Measurements from ENCODE around the gene TMEM259. TPM values are rescaled to one million over a fixed set of nuclear protein-coding genes. Genes with fewer than 3 reads are reported as not detected.

The TMEM259 gene
- total RNA-seq, 2 donors from 2014 or later: 110 to 144 TPM

DNA sequence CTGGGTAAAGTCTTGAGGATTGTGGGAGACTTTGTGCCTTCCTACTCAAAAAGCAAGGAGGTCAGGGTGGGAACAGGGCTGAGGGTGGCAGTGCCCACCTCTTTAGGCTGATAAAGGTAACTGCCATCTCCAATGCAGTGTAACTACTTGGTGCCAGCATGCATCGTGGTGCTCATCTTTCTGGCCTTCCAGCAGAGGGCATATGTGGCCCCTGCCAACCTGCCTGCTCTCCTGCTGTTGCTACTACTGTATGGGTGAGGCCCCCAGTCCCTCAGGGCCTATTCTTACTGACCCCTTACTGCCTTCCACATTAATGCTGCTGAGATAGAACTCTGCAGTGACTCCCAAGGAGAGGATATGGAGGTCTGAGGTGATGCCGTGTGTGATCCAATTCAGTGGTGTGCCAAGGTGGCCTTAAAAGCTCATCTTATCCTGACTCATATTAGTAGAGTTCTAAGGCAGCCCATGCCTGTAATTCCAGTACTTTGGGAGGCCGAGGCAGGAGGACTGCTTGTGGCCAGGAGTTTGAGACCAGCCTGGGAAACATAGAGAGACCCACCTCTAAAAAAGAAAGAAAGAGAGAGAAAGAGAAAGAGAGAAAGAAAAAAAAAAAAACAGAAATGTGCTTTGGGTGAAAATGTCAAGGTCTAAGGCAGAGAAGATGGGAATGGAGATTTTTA is 36.4 kb upstream of the TMEM259 start:
- DNase-seq: peak; percentile 9
- intact Hi-C loops (cut with DNase I): no loop called here
- peak in 1 of 2 donors; percentile 27 for ATAC-seq

DNA sequence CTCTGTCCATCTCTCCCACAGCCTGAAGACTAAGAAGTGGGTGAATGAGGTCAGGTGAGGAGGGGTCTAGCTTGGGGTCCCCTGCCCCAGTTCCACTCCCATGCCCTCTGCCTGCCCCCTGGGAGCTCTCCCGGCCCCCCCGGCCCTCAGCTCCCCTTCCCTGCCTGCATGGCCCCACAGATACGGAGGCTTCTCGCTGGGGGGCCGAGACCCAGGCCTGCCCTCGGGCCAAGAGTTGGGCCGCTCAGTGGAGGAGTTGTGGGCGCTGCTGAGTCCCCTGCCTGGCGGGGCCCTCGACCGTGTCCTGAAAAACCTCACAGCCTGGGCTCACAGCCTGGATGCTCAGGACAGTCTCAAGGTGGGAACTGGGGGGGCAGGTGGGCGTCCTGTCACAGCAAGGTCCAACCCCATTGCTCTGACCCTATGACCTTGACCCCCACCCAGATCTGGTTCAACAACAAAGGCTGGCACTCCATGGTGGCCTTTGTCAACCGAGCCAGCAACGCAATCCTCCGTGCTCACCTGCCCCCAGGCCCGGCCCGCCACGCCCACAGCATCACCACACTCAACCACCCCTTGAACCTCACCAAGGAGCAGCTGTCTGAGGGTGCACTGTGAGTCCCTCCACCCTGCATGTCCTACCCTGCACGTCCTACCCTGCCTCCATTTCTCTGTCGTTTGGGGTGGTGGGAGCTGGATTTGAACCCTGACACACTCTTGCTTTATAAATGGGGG is 35.1 kb upstream of the TMEM259 start:
- intact Hi-C loops (cut with DNase I): no loop called here
- no peak for DNase-seq
- ATAC-seq: no peak

DNA sequence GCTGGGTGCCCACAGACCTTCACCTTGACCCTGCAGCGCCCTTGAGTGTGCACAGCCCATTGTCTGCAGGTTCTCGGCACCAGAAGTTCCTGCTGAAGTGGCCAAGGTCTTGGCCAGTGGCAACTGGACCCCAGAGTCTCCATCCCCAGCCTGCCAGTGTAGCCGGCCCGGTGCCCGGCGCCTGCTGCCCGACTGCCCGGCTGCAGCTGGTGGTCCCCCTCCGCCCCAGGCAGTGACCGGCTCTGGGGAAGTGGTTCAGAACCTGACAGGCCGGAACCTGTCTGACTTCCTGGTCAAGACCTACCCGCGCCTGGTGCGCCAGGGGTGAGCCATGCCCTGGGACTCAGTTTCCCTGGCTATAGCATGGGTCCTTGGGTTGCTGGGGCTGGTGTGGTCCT is 34.1 kb upstream of the TMEM259 start:
- DNase-seq (no peak), ATAC-seq (no peak)
- intact Hi-C loops (cut with DNase I): no loop called here

DNA sequence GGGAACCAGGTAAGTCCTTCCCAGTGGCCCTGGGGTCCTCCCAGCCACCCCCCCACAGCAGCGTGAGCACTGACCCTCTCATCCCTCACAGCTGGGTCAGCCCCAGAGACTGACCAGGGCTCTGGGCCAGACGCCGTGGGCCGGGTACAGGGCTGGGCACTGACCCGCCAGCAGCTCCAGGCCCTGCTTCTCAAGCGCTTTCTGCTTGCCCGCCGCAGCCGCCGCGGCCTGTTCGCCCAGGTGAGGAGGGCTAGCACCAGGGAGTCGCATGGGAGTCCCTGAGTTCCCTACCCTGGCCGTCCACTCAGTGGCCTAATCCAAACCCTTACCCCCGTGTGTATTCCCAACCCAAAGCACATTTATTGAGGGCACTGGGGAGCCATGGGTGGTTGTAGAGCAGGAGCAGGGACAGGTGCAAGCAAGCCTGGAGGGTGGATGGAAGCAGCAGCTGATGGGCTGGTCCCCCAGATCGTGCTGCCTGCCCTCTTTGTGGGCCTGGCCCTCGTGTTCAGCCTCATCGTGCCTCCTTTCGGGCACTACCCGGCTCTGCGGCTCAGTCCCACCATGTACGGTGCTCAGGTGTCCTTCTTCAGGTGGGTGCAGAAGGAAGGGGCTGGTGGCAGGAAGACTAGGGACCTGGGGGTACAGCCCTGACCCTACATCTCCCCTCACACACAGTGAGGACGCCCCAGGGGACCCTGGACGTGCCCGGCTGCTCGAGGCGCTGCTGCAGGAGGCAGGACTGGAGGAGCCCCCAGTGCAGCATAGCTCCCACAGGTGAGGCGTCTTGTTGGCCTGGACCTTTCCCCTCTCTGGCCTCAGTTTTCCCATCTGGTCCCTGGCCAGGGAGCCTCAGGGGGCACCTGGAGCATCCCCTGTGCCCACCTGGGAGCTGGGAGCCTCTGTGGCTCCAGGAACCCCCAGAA is 33.4 kb upstream of the TMEM259 start:
- DNase-seq: no peak
- peak in 1 of 2 donors; percentile 7 for ATAC-seq

DNA sequence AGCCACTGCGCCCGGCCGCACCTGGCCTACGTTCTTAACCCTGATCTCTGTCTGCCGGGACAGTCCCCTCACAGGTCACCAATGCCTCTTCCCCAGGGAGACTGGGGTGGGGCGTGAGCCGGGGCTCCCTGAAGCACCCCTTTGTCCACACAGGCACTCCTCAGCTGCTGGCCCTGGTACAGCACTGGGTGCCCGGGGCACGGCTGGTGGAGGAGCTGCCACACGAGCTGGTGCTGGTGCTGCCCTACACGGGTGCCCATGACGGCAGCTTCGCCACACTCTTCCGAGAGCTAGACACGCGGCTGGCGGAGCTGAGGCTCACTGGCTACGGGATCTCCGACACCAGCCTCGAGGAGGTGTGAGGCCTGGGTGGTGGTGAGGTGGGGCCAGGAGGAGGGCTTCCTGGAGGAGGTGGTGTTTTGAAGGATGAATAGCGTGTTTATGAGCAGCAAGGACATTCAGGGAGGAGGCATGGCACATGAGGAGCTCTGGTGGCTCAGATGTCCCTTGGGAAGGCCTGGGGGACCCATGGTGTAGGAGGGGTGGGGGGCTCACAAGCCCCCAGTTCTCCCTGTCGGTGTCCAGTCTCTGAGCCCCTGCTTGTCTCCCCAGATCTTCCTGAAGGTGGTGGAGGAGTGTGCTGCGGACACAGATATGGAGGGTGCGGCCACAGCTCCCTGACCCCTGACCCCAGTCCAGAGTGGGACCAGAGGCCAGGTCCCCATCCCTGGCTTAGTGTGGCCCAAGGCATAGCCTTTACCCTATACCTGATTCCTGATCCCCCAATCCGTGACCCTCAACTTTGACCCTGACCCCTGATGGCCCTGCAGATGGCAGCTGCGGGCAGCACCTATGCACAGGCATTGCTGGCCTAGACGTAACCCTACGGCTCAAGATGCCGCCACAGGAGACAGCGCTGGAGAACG is 32.5 kb upstream of the TMEM259 start:
- no peak for DNase-seq
- no peak for ATAC-seq
- intact Hi-C loops (cut with DNase I): no loop called here

More for the DNA sequence above, 33.4 kb upstream of the TMEM259 start:
- intact Hi-C loops (cut with DNase I): no loop called here

DNA sequence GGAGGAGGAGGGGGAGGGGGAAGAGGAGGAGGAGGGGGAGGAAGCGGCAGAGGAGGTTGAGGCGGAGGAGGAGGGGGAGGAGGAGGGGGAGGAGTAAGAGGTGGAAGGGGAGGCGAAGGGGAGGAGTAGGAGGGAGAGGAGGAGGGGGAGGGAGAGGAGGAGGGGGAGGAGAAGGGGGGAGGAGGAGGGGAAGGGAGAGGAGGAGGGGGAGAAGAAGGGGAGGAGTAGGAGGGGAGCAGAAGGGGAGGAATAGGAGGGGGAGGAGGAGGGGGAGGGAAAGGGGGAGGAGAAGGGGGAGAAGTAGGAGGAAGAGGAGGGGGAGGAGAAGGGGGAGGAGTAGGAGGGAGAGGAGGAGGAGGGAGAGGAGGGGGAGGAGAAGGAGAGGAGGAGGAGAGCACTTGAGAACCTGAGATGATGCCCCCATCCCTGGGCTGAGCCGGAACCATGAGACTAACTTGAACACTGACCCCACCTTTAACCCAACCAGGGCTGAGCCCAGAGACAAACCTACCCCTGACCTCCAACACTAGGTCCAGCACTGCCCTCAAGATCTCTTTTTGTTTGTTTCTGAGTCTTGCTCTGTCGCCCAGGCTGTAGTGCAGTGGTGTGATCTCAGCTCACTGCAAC is 31.5 kb upstream of the TMEM259 start:
- intact Hi-C loops (cut with DNase I): no loop called here
- DNase-seq: no peak
- no peak for ATAC-seq

DNA sequence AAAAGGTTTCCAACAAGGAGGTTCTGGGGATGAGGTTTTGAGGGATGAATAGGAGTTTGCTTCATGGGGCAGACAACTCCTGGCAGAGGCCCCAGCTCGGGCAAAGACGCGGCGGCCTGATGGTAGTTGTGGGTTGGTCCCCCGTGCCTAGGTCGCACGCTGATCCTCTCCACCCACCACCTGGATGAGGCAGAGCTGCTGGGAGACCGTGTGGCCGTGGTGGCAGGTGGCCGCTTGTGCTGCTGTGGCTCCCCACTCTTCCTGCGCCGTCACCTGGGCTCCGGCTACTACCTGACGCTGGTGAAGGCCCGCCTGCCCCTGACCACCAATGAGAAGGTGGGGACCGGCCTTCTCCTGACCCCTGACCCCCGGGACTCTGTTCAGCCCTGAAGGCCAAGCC is 30.9 kb upstream of the TMEM259 start:
- DNase-seq (no peak), ATAC-seq (no peak)
- intact Hi-C loops (cut with DNase I): no loop called here

DNA sequence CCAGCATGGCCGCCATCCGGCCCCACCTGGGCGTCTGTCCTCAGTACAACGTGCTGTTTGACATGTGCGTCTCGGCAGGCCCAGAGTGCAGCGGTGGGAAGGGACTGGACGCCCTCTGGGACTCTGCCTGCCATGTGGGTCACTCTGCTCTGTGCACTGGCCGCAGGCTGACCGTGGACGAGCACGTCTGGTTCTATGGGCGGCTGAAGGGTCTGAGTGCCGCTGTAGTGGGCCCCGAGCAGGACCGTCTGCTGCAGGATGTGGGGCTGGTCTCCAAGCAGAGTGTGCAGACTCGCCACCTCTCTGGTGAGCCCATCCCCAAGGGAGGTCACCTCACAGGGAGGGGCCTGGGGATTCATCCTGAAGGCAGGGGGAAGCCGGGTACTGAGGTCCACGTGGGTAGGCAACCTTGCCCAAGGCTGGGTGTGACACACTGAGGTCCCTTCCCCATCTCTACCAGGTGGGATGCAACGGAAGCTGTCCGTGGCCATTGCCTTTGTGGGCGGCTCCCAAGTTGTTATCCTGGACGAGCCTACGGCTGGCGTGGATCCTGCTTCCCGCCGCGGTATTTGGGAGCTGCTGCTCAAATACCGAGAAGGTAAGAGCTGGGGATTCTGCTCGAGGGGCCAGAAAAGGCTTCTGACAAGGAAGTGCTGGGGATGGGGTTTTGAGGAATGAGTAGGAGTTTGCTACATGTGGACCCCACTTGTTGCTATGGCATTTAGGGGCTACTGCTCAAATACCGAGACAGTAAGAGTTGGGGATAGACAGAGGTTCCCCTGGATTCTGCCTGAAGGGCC is 30.3 kb upstream of the TMEM259 start:
- DNase-seq (no peak), ATAC-seq (no peak)
- intact Hi-C loops (cut with DNase I): no loop called here

DNA sequence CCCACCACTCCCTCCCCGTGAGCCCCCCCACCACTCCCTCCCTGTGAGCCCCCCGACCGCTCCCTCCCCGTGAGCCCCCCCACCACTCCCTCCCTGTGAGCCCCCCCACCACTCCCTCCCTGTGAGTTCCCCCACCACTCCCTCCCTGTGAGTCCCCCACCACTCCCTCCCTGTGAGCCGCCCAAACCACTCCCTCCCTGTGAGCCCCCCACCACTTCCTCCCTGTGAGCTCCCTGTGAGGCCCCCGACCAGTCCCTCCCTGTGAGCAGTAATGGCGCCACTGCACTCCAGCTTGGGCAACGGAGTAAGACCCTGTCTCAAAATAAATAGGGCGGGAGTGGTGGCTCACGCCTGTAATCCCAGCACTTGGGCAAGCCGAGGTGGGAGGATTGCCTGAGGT is 28.9 kb upstream of the TMEM259 start:
- ATAC-seq: no peak
- DNase-seq: no peak
- intact Hi-C loops (cut with DNase I): no loop called here

DNA sequence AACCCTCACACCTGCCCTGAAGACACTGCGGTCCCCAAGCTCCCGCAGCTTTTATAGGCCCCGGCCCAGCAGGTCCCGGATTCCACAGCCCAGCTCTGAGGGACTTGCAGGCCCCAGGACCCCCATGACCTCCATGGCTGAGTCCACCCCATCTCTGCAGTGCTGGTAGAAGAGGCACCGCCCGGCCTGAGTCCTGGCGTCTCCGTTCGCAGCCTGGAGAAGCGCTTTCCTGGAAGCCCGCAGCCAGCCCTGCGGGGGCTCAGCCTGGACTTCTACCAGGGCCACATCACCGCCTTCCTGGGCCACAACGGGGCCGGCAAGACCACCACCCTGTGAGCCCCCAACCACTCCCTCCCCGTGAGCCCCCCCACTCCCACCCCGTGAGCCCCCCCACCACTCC is 28.2 kb upstream of the TMEM259 start:
- no peak for DNase-seq
- ATAC-seq: no peak
- intact Hi-C loops (cut with DNase I): no loop called here

DNA sequence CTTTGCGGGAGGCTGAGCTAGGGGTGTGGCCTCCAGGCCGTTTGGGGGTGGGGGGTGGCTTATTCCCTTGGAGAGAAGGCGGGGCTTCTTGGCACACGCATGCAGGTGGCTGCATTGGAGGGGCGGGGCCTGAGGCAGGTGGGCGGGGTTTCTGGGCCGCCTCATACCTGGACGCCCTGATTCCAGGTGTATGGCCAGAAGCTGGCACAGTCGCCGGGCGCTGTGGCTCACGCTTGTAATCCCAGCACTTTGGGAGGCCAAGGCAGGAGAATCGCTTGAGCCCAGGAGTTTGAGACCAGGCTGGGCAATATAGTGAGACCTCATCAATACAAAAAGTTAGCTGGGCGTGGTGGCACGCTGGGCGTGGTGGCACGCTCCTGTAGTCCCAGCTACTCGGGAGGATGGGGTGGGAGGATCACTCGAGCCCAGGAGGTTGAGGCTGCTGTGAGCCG is 26.8 kb upstream of the TMEM259 start:
- ATAC-seq (no peak), DNase-seq (no peak)
- intact Hi-C loops (cut with DNase I): no loop called here

DNA sequence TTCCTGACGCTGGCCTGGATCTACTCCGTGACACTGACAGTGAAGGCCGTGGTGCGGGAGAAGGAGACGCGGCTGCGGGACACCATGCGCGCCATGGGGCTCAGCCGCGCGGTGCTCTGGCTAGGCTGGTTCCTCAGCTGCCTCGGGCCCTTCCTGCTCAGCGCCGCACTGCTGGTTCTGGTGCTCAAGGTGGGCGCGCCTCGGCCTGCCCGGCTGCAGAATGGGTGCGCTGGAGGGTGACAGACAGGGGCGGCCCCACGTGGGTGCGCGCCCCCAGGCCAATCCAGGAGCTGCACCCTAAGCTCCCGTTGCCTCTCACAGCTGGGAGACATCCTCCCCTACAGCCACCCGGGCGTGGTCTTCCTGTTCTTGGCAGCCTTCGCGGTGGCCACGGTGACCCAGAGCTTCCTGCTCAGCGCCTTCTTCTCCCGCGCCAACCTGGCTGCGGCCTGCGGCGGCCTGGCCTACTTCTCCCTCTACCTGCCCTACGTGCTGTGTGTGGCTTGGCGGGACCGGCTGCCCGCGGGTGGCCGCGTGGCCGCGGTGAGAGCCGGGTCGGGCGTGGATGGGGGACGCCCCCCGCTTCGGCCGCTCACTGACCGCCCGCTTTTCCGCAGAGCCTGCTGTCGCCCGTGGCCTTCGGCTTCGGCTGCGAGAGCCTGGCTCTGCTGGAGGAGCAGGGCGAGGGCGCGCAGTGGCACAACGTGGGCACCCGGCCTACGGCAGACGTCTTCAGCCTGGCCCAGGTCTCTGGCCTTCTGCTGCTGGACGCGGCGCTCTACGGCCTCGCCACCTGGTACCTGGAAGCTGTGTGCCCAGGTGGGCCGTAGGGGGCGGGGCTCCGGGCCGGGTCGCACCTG is 26.1 kb upstream of the TMEM259 start:
- DNase-seq (peak; percentile 31), ATAC-seq (no peak)
- intact Hi-C loops (cut with DNase I): no loop called here

DNA sequence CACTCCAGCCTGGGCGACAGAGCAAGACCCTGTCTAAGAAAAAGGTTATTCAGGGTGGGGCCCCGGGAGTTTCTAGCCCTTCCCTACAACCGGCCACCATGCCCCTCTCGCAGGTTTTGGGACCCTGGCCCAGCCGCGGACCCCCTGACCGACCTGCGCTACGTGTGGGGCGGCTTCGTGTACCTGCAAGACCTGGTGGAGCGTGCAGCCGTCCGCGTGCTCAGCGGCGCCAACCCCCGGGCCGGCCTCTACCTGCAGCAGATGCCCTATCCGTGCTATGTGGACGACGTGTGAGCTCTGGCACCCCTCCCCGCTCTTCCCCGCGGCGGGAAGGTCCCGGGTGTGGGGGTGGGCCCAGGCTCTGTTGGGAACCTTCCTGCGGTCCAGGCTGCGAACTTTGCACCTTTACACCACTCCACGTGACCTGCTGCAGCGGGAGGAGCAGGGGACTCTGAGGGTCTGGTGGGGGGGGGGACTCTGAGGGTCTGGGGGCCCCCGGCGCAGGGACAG is 25.2 kb upstream of the TMEM259 start:
- no peak for ATAC-seq
- no peak for DNase-seq
- intact Hi-C loops (cut with DNase I): no loop called here

DNA sequence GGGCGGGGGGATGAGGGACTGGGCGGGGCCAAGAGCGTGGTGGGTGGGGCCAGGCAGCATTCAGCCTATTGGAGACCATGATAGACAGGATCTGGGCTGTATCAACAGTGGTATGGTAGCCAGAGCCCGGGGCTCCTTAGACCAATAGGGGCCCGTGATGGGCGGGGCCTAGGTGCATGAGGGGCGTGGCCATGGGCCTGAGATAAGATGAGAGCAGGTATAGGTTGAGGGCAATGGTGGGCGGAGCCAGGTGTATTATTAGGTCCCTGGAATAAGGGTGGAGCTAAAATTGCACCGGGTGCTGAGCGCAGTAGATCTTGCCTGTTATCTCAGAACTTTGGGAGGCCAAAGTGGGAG is 24.3 kb upstream of the TMEM259 start:
- peak; percentile 24 for DNase-seq
- intact Hi-C loops (cut with DNase I): no loop called here
- ATAC-seq: no peak

DNA sequence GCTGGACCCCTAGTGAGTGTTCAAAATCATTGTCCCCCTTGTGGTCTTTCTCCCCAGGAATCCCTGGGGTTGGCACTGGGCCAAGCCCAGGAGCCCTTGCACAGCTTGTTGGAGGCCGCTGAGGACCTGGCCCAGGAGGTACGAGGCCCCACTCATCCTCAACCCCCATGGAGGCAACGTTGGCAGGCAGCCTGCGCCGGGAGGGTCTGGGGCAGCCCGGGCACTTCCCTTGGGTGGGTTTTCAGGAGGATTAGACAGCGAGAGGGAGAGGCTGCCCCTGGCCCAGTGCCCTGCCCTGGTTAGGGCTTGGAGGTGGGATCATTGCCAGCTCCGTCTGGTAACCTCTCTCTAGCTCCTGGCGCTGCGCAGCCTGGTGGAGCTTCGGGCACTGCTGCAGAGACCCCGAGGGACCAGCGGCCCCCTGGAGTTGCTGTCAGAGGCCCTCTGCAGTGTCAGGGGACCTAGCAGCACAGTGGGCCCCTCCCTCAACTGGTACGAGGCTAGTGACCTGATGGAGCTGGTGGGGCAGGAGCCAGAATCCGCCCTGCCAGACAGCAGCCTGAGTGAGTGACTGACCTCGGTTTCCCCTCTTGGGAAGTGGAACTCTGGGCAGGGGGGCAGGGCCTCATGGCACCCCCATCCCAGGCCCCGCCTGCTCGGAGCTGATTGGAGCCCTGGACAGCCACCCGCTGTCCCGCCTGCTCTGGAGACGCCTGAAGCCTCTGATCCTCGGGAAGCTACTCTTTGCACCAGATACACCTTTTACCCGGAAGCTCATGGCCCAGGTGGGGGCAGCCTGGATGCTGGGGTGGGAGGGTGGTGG is 22.0 kb upstream of the TMEM259 start:
- intact Hi-C loops (cut with DNase I): no loop called here
- ATAC-seq: no peak
- peak; percentile 26 for DNase-seq

Data from left cardiac atrium (tissue), 4 donors.